HFF-Myc (cell line): Measurements from ENCODE around the gene TMEM183A.

Experiments
- DNase-seq: peaks from one replicate; pipeline ENCODE4 v3.0.0-alpha.2; 2011; ENCODE audit warnings: low read depth; ENCODE audit errors: extremely low read depth
- H3K4me3 ChIP-seq: replicated peaks from 2 replicates; pipeline ENCODE4 v1.5.1; 2011; ENCODE audit warnings: low read depth, mild to moderate bottlenecking, control low read depth, low read length
- CTCF ChIP-seq: IDR thresholded peaks from 2 replicates; pipeline ENCODE4 v1.5.1; 2012; ENCODE audit warnings: mild to moderate bottlenecking, low read depth, low read length, control low read depth; ENCODE audit errors: missing control alignments

TMEM183A gene

GRCh38 chr1:203057911-203058675, 50.9 kb downstream of the TMEM183A start:
- no peak overlapping the region for H3K4me3 ChIP-seq

GRCh38 chr1:203058676-203058935, 51.4 kb downstream of the TMEM183A start:
- no peak overlapping the region for H3K4me3 ChIP-seq
- DNase-seq: no peak
- TF ChIP-seq CTCF: no peak

More at GRCh38 chr1:203057911-203058675, 50.9 kb downstream of the TMEM183A start:
- DNase-seq: peak; percentile 70
- TF ChIP-seq CTCF: no peak

- no peak for TF ChIP-seq CTCF
- no peak overlapping the region for H3K4me3 ChIP-seq
- no peak for DNase-seq
These were observed 52.3 kb downstream of the TMEM183A start for GRCh38 chr1:203059485-203059884.

GRCh38 chr1:203060115-203060514, 52.9 kb downstream of the TMEM183A start:
- no peak for TF ChIP-seq CTCF
- no peak for DNase-seq
- H3K4me3 ChIP-seq: no peak overlapping the region

GRCh38 chr1:203063287-203063686, 56.1 kb downstream of the TMEM183A start:
- H3K4me3 ChIP-seq: no peak overlapping the region
- DNase-seq: no peak
- no peak for TF ChIP-seq CTCF

GRCh38 chr1:203065191-203065590, 58.0 kb downstream of the TMEM183A start:
- TF ChIP-seq CTCF: no peak
- DNase-seq: no peak
- no peak overlapping the region for H3K4me3 ChIP-seq

- no peak for TF ChIP-seq CTCF
- no peak for DNase-seq
- H3K4me3 ChIP-seq: no peak overlapping the region
These were observed 58.8 kb downstream of the TMEM183A start for GRCh38 chr1:203065986-203066385.
